22Rv1 (cell line): ENCODE results near the gene ZSCAN21.

Experiments
- CTCF ChIP-seq: fragments of 450-650 bp; IDR thresholded peaks from 2 replicates; pipeline ENCODE4 v1.5.1; 2017; ENCODE audit warnings: mild to moderate bottlenecking
- ZFX ChIP-seq: fragments of 450-650 bp; IDR thresholded peaks from 2 replicates; pipeline ENCODE4 v1.6.1; 2017; ENCODE audit warnings: antibody characterized with exemption, borderline replicate concordance

GRCh38 chr7:100024020-100024619 lies 25.5 kb upstream of the ZSCAN21 start:
- TF ChIP-seq CTCF, result no peak
- no peak for TF ChIP-seq ZFX
